Thoracic aorta (tissue), 2 donors: ENCODE measurements around the gene CORIN. TPM values are rescaled to one million over a fixed set of nuclear protein-coding genes. Genes with fewer than 3 reads are reported as not detected.
"Not testable (repeated sequence)": the region's sequence is repeated elsewhere in the genome, so short reads cannot be mapped to it uniquely, and the experiment has no call there.

Experiments used
- ATAC-seq: fragments of 150-250 bp; one replicate; pipeline ENCODE4 v1.8.0; 2017; ENCODE audit warnings: low read depth; ENCODE audit not compliant: insufficient number of reproducible peaks, low FRiP score
- DNase-seq: peaks from one replicate; pipeline ENCODE4 v3.0.0-alpha.2; 2020; ENCODE audit warnings: low spot score
- H3K27ac ChIP-seq, 2 donors: fragments of 200-600 bp; sonication (generic); 1 replicate in 1 of 2; 2 replicates in 1 of 2; pipeline ENCODE4 v1.5.1; 2016; ENCODE audit warnings: mild to moderate bottlenecking in 2 of 2, moderate library complexity in 2 of 2
- H3K27me3 ChIP-seq: fragments of 200-600 bp; sonication (generic); replicated peaks from 2 replicates; pipeline ENCODE4 v1.6.0; 2016; ENCODE audit warnings: mild to moderate bottlenecking; ENCODE audit not compliant: insufficient read depth
- H3K36me3 ChIP-seq: fragments of 200-600 bp; sonication (generic); one replicate; pipeline ENCODE4 v1.5.1; 2016
- H3K4me1 ChIP-seq, 2 donors: fragments of 200-600 bp; sonication (generic); 1 replicate in 1 of 2; 2 replicates in 1 of 2; pipeline versions ENCODE4 v1.5.1 to v1.6.0; 2016; ENCODE audit warnings: low read depth in 2 of 2, mild to moderate bottlenecking in 1 of 2; ENCODE audit not compliant: control insufficient read depth in 1 of 2
- H3K4me3 ChIP-seq: fragments of 200-600 bp; sonication (generic); 2 replicates; pipeline ENCODE4 v1.5.1; 2016; ENCODE audit warnings: mild to moderate bottlenecking
- H3K9me3 ChIP-seq: fragments of 200-600 bp; sonication (generic); 2 replicates; pipeline ENCODE4 v1.5.1; 2016
- total RNA-seq, 2 donors: library from RNA; depleted of rRNA; stranded (reverse); fragments of >200 nt; gene quantifications; one replicate each; pipeline versions ENCODE4 v1.1.0 to v1.2.3, GENCODE V29; 2016
- TF ChIP-seq, protein P1 (sequence below): fragments of 200-600 bp; sonication (generic); IDR thresholded peaks from one replicate; pipeline ENCODE4 v1.5.1; 2019; ENCODE audit warnings: antibody characterized with exemption

Gene CORIN
- total RNA-seq, 2 donors from 2014 or later, result 0.63 to 1.9 TPM

DNA sequence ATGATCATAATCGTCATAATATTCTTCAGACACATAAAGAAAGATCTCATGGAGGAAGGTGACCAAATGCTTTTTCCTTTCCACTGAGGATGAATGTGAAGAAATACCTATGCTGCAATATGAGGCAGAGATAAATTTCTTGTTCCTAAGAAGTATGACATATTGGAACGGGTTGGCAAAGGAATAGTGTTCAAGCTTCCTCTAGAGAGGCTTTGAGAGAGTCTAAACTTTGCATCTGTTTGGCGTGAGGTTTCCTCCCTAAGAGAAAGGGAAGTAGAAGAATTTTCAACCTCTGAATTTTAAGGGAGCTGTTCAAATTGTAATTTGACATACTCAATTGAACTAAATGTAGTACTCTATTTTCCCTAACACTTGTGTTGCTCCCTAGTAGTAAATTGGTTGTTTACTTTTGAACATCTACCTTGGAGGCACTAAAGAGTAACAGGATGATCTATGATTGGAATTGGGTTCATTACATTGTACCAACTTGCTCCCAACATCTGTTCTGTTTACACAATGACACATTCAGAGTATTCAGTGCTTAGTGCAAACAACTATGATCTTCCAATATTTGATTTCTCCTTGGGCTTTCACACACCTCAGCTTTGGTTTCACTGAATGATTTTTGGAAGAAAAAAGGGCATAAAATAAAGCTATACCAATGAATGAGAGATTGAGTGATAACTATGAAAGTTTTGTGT, 122.0 kb downstream of the CORIN start:
- Histone ChIP-seq H3K9me3 (no peaks in the 10 kb centered on the region), H3K27me3 (no peaks in the 10 kb centered on the region), H3K36me3 (no peaks in the 10 kb centered on the region), H3K4me3 (no peak overlapping the region), H3K27ac (no peak overlapping the region), H3K4me1 (no peaks in the 10 kb centered on the region)
- ATAC-seq, result no peak
- no peak for DNase-seq
- TF ChIP-seq, protein P1, sequence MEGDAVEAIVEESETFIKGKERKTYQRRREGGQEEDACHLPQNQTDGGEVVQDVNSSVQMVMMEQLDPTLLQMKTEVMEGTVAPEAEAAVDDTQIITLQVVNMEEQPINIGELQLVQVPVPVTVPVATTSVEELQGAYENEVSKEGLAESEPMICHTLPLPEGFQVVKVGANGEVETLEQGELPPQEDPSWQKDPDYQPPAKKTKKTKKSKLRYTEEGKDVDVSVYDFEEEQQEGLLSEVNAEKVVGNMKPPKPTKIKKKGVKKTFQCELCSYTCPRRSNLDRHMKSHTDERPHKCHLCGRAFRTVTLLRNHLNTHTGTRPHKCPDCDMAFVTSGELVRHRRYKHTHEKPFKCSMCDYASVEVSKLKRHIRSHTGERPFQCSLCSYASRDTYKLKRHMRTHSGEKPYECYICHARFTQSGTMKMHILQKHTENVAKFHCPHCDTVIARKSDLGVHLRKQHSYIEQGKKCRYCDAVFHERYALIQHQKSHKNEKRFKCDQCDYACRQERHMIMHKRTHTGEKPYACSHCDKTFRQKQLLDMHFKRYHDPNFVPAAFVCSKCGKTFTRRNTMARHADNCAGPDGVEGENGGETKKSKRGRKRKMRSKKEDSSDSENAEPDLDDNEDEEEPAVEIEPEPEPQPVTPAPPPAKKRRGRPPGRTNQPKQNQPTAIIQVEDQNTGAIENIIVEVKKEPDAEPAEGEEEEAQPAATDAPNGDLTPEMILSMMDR, result no peak

- no peak for ATAC-seq
- TF ChIP-seq, protein P1, result no peak
- no peaks in the 10 kb centered on the region for H3K9me3 ChIP-seq
- no peaks in the 10 kb centered on the region for H3K4me1 ChIP-seq
- DNase-seq, result no peak
- no peaks in the 10 kb centered on the region for H3K36me3 ChIP-seq
- no peak overlapping the region for H3K27ac ChIP-seq
- H3K4me3 ChIP-seq, result no peak overlapping the region
- H3K27me3 ChIP-seq, result no peaks in the 10 kb centered on the region
Observed at GRCh38 chr4:47714269-47714668, 123.6 kb downstream of the CORIN start.

GRCh38 chr4:47713129-47713834, 124.6 kb downstream of the CORIN start:
- DNase-seq, result no peak
- TF ChIP-seq, protein P1, result no peak
- Histone ChIP-seq H3K4me3 (no peak overlapping the region), H3K27ac (no peak overlapping the region), H3K36me3 (no peaks in the 10 kb centered on the region), H3K27me3 (no peaks in the 10 kb centered on the region), H3K4me1 (no peaks in the 10 kb centered on the region), H3K9me3 (no peaks in the 10 kb centered on the region)
- ATAC-seq, result no peak

- Histone ChIP-seq H3K36me3 (no peaks in the 10 kb centered on the region), H3K27ac (no peak overlapping the region), H3K4me3 (no peak overlapping the region), H3K27me3 (no peaks in the 10 kb centered on the region), H3K4me1 (no peaks in the 10 kb centered on the region), H3K9me3 (no peaks in the 10 kb centered on the region)
- no peak for DNase-seq
- TF ChIP-seq, protein P1, result no peak
- ATAC-seq, result no peak
Observed at GRCh38 chr4:47711646-47712045, 126.2 kb downstream of the CORIN start.

GRCh38 chr4:47711183-47711582, 126.7 kb downstream of the CORIN start:
- no peaks in the 10 kb centered on the region for H3K36me3 ChIP-seq
- no peaks in the 10 kb centered on the region for H3K9me3 ChIP-seq
- H3K27me3 ChIP-seq, result no peaks in the 10 kb centered on the region
- DNase-seq, result no peak
- TF ChIP-seq, protein P1, result no peak
- H3K4me3 ChIP-seq, result no peak overlapping the region
- no peak for ATAC-seq
- H3K4me1 ChIP-seq, result no peaks in the 10 kb centered on the region
- no peak overlapping the region for H3K27ac ChIP-seq

DNA sequence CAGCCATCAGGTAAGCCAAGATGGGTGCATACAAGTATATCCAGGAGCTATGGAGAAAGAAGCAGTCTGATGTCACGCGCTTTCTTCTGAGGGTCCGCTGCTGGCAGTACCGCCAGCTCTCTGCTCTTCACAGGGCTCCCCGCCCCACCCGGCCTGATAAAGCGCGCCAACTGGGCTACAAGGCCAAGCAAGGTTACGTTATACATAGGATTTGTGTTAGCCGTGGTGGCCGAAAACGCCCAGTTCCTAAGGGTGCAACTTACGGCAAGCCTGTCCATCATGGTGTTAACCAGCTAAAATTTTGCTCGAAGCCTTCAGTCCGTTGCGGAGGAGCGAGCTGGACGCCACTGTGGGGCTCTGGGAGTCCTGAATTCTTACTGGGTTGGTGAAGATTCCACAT, 131.5 kb downstream of the CORIN start:
- not testable (repeated sequence) for ATAC-seq, H3K4me3 ChIP-seq, H3K27me3 ChIP-seq, DNase-seq, H3K36me3 ChIP-seq, H3K9me3 ChIP-seq, H3K27ac ChIP-seq, H3K4me1 ChIP-seq
